SJCRH30 (cell line): ENCODE data around the gene ACAA2. TPM values are rescaled to one million over a fixed set of nuclear protein-coding genes. Genes with fewer than 3 reads are reported as not detected.

ENCODE experiments used
- DNase-seq, 2 experiments: peaks; one replicate each; pipeline ENCODE4 v3.0.0-alpha.2; 2015 to 2020
- H3K27ac ChIP-seq: fragments of 250-450 bp; sonication (Bioruptor Pico); 2 replicates; pipeline ENCODE4 v1.5.1; 2020; ENCODE audit warnings: mild to moderate bottlenecking, moderate library complexity
- H3K27me3 ChIP-seq: fragments of 250-450 bp; sonication (Bioruptor Pico); 2 replicates; pipeline ENCODE4 v1.5.1; 2020; ENCODE audit warnings: mild to moderate bottlenecking, moderate library complexity
- H3K36me3 ChIP-seq: fragments of 250-450 bp; sonication (Bioruptor Pico); 2 replicates; pipeline ENCODE4 v1.5.1; 2020; ENCODE audit warnings: mild to moderate bottlenecking, moderate library complexity
- H3K4me1 ChIP-seq: fragments of 250-450 bp; sonication (Bioruptor Pico); 2 replicates; pipeline ENCODE4 v1.5.1; 2020; ENCODE audit warnings: mild to moderate bottlenecking, moderate library complexity
- H3K4me3 ChIP-seq: fragments of 250-450 bp; sonication (Bioruptor Pico); 2 replicates; pipeline ENCODE4 v1.5.1; 2020; ENCODE audit warnings: mild to moderate bottlenecking, moderate library complexity
- H3K9me3 ChIP-seq: fragments of 250-450 bp; sonication (Bioruptor Pico); replicated peaks from 2 replicates; pipeline ENCODE4 v1.5.1; 2020; ENCODE audit warnings: mild to moderate bottlenecking, moderate library complexity
- total RNA-seq: library from RNA; depleted of rRNA; stranded (reverse); fragments of >200 nt; shearing (Covaris generic); gene quantifications from 2 replicates; pipeline ENCODE4 v1.2.3, GENCODE V29; 2014

ACAA2 gene
- total RNA-seq, 1 experiment from 2014 or later, result 133 TPM

GRCh38 chr18:49734836-49735235 is 78.5 kb downstream of the ACAA2 start:
- no peak for DNase-seq
- H3K9me3 ChIP-seq, result no peaks in the 10 kb centered on the region
- H3K27me3 ChIP-seq, result no peaks in the 10 kb centered on the region
- H3K36me3 ChIP-seq, result no peaks in the 10 kb centered on the region
- no peaks in the 10 kb centered on the region for H3K4me1 ChIP-seq
- H3K4me3 ChIP-seq, result no peak overlapping the region
- no peak overlapping the region for H3K27ac ChIP-seq

DNA sequence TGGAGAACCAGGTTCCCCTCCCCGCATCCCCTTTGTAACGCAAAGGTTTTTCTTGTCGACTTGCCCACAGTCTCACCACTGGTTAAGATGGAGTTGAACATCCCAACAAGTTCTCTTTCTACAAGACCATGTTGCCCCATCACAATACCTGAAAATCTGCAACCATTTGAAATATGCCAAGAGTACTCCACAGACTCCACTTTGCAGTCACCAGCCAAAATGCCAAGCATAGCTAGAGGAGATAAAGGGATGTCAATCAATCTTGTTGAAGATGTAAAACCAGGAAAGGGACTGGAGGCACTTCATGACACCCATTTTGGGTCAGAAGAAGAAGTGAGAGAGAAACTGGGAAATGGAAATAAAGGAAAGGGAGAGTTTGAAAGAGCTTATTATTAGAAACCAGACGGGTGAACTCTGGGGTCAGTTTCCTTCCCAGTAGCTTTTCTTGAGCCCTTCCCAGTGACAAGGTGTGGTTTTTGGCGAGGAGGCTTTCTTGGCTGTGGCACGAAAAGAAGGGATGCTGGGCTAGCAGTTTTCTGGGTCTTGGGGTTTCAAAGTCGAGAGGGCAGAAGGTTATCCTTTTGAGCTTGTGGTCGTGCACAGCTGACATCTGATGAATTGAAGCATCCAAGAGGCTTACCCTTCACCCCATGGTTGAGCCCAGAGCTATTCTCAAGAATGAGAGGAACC is 79.3 kb downstream of the ACAA2 start:
- Histone ChIP-seq H3K4me3 (no peak overlapping the region), H3K4me1 (no peaks in the 10 kb centered on the region), H3K27me3 (no peaks in the 10 kb centered on the region)

GRCh38 chr18:49733321-49733720 is 80.0 kb downstream of the ACAA2 start:
- no peak for DNase-seq
- H3K4me3 ChIP-seq, result no peak overlapping the region
- H3K27me3 ChIP-seq, result no peaks in the 10 kb centered on the region
- no peak overlapping the region for H3K27ac ChIP-seq
- no peaks in the 10 kb centered on the region for H3K4me1 ChIP-seq
- no peaks in the 10 kb centered on the region for H3K36me3 ChIP-seq
- H3K9me3 ChIP-seq, result no peaks in the 10 kb centered on the region

More for the DNA sequence above, 79.3 kb downstream of the ACAA2 start:
- Histone ChIP-seq H3K27ac (no peak overlapping the region), H3K36me3 (no peaks in the 10 kb centered on the region), H3K9me3 (no peaks in the 10 kb centered on the region)
- no peak for DNase-seq
